GM19324 (cell line): ENCODE data around the gene RADIL.
"Not testable (repeated sequence)": the region's sequence is repeated elsewhere in the genome, so short reads cannot be mapped to it uniquely, and the experiment has no call there.

Experiments used
- ATAC-seq: cut with Tn5 transposase; IDR thresholded peaks from one replicate; pipeline ENCODE4 v1.9.1; 2021; ENCODE audit warnings: mild to moderate bottlenecking, moderate library complexity; ENCODE audit not compliant: unreplicated experiment, low FRiP score

RADIL gene

DNA sequence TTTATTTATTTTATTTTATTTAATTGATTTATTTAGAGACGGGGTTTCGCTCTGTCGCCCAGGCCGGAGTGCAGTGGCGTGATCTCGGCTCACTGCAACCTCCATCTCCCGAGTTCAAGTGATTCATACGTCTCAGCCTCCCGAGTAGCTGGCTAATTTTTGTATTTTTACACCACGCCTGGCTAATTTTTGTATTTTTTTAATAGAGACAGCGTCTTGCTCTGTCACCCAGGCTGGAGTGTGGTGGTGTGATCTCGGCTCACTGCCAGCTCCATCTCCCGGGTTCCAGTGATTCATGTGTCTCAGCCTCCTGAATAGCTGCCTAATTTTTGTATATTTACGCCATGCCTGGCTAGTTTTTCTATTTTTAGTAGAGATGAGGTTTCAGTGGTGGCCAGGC lies 73.8 kb downstream of the RADIL start:
- ATAC-seq = no peak

DNA sequence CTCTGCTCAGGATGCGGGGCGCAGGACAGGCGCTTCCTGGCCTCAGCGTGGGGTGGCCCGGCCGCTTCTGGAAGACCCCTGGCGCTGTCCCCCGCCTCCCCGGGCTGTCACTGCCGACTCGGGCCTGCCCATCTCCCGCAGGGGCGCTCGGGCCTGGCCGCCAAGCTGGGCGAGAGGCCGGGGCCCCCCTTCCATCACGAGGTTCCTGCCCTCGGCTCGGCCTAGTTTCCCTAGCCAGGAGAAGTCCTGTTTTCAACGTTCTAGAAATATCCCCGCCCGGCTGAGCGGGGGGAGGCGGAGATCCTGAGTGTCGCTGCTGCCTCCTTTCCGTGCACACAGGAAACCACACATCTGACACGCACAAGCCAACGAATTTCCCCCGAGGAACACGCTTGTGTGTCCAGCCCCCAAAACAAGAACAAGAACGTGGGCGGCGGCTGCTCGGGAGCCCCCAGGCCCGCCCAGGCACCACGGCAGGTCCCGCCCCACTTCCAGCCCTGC lies 74.4 kb downstream of the RADIL start:
- no peak for ATAC-seq

DNA sequence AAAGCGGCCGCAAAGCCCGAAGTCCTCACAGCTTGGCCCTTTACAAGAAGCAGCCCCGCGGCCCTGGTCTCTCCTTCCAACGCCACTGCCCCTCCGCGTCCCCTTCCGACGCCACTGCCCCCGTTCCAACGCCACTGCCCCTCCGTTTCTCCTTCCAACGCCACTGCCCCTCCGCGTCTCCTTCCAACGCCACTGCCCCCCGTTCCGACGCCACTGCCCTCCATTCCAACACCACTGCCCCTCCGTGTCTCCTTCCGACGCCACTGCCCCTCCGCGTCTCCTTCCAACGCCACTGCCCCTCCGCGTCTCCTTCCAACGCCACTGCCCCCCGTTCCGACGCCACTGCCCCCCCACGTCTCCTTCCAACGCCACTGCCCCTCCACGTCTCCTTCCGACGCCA lies 75.0 kb downstream of the RADIL start:
- no peak for ATAC-seq

DNA sequence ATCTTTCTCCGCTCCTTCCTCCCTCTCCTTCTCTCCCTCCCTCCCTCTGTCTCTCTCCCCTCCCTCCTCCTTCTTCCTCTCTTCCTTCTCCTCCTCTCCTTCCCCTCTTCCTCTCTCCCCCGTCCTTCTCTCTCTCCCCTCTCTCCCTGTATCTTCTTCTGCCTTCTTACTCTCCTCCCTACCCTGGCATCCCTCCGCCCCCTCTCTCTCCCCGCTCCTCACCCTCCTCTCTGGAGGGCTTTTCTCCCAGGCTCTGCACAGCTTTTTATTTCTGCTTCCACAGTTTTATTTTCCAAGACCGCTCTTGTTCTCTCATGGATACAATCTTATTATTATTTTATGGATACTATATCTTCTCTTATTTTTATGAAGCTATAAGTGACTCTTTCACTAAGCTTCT lies 75.5 kb downstream of the RADIL start:
- no peak for ATAC-seq

DNA sequence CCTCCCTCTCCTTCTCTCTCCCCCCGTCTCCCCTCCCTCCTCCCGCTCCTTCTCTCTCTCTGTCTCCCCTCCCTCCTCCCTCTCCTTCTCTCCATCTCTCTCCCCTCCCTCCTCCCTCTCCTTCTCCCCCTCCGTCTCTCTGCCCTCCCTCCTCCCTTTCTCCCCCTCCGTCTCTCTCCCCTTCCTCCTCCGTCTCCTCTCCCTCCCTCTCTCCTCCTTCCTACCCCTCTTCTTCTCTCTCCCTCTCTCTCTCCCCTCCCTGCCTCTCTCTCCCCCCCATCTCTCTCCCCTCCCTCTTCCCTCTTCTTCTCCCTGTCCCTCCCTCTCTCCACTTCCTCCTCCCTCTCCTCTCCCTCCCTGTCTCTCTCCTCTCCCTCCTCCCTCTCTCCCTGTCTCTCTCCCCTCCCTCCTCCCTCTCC lies 75.9 kb downstream of the RADIL start:
- no peak for ATAC-seq

DNA sequence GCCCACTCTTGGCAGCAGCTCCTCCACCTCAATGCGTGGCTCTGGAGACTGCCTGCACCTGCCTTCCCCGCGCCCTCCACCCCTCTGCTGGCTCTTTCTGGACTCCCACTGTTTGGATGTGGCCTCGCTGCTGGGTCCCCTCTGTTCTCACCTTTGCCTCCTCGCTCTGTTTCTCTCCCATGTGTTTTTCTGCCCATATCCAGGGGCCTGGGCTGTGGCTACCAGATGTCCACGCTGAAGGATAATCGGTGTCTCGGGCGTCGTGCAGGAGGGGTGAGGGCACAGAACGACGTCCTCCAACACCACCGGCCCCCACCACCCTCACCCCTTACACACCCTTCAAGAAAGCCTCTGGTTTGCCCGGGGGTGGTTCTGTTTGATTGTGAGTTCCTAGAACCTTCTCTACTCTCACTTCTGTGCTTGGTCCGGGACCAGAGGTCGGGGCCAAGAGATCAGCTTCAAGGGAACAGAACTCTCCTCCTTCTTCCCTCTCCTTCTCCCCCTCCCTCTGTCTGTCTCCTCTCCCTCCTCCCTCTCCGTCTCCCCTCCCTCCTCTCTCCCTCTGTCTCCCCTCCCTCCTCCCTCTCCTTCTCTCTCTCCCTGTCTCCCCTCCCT lies 76.4 kb downstream of the RADIL start:
- ATAC-seq = no peak

DNA sequence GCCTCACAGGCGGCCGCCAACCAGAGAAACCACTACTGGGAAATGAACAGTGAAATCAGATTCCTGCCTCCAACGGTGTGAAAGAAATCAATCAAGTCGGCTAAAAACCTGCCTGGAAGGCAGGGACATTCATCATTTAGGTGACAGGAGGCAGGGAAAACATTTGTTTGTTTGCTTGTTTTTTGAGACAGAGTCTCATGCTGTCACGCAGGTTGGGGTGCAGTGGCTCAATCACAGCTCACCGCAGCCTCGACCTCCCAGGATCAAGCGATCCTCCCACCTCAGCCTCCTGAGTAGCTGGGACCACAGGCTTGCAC lies 77.6 kb downstream of the RADIL start:
- no peak for ATAC-seq

DNA sequence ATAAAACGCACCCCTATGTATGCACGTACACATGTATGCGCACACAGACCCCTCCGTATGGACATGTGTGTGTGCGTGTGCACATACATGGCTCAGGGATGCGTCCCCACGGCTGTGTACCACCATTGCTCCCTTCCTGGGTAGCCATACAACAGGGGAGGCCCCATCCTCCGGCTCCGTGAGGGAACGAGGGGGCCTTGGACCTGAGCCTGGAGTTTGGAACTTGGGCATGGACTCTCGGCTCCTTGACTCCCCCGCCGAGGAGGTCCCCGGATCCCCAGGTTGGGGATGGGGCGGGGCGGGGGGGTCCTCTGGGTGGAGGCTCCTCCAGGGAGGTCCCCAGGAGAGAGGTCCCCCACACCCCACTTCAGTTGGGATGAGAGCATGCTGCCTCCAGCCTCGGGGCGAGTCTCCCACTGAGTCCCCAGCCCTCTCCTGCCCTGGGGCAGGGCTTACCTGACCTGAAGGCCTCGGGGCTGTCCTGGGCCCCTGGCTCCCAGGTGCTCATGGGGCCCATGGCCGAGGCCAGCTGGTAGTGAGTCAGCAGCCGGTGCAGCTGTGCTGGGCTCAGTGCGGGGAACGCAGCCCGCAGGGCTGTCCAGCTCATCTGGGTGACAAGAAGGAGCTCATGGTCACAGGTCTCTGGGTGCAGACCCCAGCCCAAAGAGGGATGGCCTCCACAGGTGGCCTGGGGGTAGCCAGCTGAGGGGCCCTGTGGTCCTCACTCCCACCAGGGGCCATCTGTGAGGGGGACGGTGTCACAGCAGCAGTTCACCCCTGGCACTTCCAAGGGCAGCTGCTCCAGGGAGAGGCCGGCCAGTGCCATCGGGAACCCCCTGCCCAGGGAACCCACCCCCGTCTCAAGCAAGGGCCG lies 78.2 kb downstream of the RADIL start:
- no peak for ATAC-seq

DNA sequence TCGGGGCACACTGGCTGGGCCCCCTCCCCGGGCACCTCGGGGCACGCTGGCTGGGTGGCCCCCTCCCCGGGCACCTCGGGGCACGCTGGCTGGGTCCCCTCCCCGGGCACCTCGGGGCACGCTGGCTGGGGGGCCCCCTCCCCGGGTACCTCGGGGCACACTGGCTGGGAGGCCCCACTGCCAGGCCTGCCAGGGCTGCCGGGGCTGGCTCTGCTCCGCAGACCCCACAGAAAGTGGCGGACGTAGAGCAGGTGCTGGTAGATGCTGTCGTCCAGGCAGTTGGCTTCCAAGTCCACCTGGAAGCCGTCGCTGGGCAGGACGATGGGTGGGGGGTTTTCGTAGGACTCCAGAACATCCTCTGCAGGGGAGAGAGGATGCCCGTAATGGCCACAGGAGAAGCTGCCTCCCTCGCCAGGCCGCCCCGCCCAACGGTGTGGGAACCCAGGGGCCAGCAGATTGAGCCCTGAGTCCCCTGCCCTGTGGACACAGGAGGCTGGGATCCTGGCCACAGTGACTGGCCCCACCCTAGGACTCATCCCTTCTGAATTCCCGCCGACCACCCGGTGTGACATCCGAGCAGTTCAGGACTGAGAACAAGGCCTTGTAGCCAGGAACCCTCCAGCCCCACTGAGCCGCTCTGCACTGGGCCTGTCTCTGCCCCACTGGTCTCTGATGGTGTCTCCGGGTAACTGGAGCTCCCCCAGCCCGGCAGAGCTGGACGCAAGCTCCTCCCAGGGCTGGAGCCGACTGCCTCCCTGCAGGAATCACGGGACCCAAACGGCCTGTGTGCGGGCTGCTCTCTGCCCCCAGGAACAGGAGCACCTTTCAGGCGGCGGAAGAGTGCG lies 79.9 kb downstream of the RADIL start:
- ATAC-seq = no peak

DNA sequence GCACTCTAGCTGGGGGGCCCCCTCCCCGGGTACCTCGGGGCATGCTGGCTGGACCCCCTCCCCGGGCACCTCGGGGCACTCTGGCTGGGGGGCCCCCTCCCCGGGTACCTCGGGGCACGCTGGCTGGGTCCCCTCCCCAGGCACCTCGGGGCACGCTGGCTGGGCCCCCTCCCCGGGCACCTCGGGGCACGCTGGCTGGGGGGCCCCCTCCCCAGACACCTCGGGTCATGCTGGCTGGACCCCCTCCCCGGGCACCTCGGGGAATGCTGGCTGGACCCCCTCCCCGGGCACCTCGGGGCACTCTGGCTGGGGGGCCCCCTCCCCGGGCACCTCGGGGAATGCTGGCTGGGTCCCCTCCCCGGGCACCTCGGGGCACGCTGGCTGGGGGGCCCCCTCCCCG lies 80.9 kb downstream of the RADIL start:
- not testable (repeated sequence) for ATAC-seq

DNA sequence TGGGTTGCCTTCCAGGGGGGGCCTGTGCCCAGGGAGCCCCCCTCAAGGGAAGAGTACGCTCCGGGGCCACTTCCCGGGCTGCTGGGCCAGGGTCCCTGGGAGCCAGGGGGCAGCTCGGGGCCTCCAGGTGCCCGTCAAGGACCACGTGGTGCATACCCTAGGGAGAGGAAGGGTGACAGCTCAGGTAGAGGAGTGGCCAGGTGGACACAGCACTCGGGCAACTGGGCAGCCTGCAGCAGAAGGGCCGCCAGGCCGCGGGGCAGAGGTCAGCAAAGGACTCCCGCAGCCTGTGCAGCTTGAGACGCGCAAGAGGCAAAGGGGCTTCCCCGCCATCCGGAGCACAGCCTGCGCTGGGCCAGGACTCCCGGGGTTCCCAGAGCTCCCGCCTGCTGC lies 81.7 kb downstream of the RADIL start:
- ATAC-seq = no peak

DNA sequence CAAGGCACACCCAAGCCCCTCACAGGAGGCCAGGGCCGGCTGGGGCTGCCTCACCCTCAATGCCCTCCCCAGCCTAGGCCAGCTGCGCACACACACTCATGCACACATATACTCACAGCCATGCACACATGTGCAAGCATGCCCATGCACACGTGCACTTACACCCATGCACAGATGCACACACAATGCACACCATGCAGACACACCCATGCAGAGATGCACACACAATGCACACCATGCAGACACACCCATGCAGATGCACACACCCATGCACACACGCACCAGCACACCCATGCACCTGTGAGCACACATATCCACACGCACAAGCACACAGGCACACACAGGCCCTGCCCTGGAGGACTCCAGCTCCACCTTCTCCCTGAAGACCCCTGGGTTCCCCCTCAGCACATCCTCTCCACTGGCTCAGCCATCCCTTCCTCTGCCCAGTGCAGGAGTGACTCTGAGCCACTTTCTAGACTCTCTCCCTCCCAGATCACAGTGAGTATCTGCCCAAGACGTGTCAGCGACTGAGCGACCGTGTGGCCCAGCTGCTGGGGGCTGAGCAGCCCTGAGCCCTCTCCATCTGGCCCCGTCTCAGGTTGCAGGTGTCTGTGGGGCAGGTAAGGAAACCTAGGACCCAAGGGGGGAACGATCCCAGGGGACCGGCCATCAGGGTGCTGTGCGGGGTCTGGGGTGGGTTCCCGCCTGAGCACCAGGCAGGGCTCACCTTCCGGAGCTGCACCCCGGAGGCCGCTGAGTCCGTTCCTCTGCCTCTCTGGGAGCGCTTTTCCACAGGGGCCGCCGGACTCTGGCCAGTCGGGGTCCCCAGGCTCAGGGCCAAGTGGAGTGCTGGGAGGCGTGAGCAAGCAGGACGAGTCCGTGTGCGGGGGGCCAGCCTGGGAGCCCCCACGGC lies 82.3 kb downstream of the RADIL start:
- no peak for ATAC-seq

DNA sequence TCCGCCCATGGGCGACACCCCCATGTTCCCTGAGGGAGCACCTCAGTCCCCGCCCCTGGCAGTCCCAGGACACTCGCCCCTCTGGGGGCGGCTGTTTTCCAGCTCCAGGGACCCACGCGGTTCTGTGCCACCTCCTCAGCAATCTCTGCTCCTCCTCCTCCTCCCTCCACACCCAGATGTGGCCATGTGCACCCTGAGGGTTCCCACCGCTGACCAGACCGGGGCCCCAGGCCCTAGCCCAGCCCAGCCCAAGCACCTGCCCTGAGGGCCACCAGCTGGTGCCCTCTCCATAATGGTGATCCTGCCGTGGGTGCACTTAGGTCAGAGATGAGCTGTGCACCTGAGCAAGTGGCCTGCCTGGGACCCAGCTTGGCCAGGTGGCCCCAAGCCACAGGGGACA lies 83.0 kb downstream of the RADIL start:
- ATAC-seq = no peak

DNA sequence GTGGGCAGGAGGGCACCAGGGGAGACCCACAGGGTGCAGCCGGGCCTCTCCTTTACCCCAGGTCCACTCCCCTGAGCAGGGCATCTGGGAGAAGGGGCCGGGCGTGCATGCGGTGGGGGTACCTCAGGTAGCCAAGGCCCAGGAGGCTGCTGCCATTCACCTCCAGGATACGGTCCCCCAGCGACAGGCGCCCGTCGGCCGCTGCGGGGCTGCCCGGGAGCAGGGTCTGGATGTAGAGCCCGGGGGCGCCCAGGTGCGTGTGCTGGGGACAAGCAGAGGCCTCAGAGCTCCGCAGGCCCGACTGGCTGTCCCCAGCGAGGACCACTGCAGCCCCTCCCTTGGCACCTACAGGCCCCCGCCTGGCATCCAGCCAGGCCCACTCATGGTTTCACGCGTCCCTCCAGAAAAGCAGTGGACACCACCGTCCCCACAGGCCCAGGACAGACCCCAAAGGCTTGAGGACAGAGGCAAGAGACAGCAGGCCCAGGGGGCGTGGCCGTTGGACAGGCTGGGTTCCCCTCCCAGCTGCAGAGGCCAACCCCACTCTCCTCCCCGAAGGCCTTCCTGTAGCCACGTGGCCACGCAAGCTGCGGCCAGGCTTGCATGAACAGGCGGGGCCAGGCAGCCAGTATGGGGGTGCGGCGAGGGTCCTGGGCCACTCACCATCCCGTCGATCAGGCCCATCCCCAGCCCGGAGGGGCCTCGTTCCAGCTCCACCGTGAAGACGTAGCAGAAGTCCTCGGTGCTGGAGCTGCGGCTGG lies 83.8 kb downstream of the RADIL start:
- ATAC-seq = no peak

DNA sequence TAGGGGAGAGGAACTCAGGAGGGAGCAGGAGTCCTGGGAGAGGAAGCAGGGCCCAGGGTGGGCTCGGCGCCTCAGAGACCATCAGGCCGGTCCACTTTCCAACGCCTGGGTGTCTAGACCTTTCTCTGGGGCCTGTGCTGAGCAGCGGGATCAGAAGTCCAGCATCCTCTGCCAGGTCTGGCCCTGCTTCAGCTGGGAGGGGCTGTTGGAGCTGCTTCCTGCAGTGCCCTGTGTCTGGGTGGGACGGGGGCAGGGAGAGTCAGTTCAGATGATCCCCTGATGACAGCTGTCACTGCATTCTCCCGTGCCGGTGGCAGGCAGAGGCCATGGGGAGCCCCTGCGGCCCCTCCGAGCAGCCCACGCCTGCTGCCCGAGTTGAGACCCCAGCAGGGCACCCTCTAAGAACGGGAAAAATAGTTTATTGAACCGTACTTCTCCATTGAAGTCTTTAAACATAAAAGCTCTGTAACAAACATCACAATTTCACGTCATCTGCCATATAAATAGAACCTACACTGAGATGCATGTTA lies 84.7 kb downstream of the RADIL start:
- no peak for ATAC-seq

DNA sequence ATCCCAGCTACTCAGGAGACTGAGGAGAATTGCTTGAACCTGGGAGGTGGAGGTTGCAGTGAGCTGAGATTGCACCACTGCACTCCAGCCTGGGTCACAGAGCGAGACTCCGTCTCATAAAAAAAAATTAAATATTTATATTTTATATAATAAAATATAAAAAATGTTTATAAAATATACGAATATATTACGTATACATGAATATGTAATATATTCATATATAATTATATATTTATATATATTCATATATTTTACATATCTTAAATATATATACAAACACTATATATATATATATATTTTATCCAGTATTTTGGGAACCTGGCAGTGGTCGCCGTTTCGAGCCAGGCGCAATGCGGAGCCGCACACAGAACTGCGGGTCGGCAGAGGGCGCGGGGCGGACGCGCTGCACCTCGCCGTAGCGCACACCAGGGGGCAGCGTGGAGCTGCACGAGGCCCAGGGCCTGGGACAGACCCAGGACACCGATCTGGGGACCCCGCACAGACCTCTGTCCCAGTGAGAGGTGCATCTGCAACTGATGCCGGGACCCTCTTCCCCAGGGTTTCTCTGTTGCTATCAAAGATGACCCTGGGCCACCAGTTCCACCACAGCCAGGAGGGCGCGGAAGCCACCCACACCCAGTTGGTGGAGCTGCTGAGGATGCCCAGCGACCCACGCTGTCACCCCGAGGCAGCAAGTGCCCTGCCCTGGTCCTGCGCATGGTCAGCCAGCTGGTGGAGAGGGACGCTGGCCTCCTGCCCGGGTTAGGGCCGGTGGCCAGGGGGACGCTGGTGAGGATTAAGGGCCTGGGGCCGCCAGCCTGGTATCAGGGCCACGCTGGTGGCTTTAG lies 85.4 kb downstream of the RADIL start:
- peak; percentile 49 for ATAC-seq

DNA sequence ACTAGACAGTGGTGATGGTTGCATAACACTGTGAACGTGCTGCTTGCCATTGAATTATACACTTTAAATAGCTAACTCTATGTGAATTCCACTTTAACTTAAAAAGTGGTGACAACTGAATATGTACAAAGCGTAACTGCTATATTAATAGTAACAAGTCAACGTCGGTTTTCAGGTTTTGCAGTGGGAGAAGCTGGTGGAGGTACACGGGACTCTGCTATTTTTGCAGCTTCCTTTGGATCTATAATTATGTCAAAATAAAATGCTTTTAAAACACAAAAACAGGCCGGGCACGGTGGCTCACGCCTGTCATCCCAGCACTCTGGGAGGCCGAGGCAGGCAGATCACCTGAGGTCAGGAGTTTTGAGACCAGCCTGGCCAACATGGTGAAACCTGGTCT lies 87.1 kb downstream of the RADIL start:
- ATAC-seq = no peak

DNA sequence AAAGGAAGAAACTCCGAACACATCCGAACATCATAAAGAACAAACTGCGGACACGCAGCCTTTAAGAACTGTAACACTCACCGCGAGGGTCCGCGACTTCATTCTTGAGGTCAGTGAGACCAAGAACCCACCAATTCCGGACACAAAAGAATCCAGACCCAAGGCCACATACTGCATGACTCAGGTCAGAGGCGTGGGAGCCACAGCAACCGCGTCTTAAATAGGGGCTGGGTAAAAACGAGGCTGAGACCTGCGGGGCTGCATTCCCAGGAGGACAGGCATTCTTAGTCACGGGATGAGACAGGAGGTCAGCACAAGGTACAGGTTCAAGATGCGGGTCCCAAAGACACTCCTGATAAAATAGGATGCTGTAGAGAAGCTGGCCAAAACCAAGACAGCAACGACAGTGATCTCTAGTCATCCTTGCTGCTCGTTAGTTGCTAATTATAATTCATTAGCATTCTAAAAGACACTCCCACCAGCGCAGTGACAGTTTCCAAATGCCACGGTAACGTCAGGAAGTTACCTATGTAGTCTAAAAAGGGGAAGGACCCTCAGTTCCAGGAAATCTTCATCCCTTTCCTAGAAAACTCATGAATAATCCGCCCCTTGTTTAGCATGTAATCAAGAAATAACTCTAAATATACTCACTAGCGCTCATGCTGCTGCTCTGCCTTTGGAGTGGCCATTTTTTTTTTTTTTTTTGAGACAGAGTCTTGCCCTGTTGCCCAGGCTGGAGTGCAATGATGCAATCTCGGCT lies 88.7 kb downstream of the RADIL start:
- ATAC-seq = no peak
